ENCODE measurements around the gene ALDH1A1.

Gene ALDH1A1

GRCh38 chr9:72979405-72980100 lies 26.7 kb upstream of the ALDH1A1 start:
- DNase-seq (ENCODE audit: low spot score) = no peak

- no peak for DNase-seq (ENCODE audit: low spot score)
Measured at GRCh38 chr9:72978744-72979143, 25.9 kb upstream of the ALDH1A1 start.

GRCh38 chr9:72977670-72978069 lies 24.8 kb upstream of the ALDH1A1 start:
- no peak for DNase-seq (ENCODE audit: low spot score)

- DNase-seq (ENCODE audit: low spot score) = no peak
Measured at GRCh38 chr9:72974501-72974900, 21.6 kb upstream of the ALDH1A1 start.

GRCh38 chr9:72972636-72973035 lies 19.8 kb upstream of the ALDH1A1 start:
- DNase-seq (ENCODE audit: low spot score) = no peak

GRCh38 chr9:72971411-72971810 lies 18.6 kb upstream of the ALDH1A1 start:
- no peak for DNase-seq (ENCODE audit: low spot score)

- DNase-seq (ENCODE audit: low spot score) = no peak
Measured at GRCh38 chr9:72960446-72960845, 7.6 kb upstream of the ALDH1A1 start.

GRCh38 chr9:72958485-72959281 lies 5.8 kb upstream of the ALDH1A1 start:
- no peak for DNase-seq (ENCODE audit: low spot score)

- no peak for DNase-seq (ENCODE audit: low spot score)
Measured at GRCh38 chr9:72955571-72955970, 2.7 kb upstream of the ALDH1A1 start.

GRCh38 chr9:72955126-72955455 lies 2.2 kb upstream of the ALDH1A1 start:
- no peak for DNase-seq (ENCODE audit: low spot score)

GRCh38 chr9:72954431-72955125 lies 1.7 kb upstream of the ALDH1A1 start:
- DNase-seq (ENCODE audit: low spot score) = no peak

GRCh38 chr9:72952381-72952690 lies 517 bp downstream of the ALDH1A1 start:
- DNase-seq (ENCODE audit: low spot score) = no peak

GRCh38 chr9:72951520-72952380 lies 1.1 kb downstream of the ALDH1A1 start:
- DNase-seq (ENCODE audit: low spot score) = no peak

GRCh38 chr9:72950875-72951442 lies 1.9 kb downstream of the ALDH1A1 start:
- no peak for DNase-seq (ENCODE audit: low spot score)

GRCh38 chr9:72949918-72950325 lies 2.9 kb downstream of the ALDH1A1 start:
- no peak for DNase-seq (ENCODE audit: low spot score)

- DNase-seq (ENCODE audit: low spot score) = no peak
Measured at GRCh38 chr9:72949244-72949582, 3.6 kb downstream of the ALDH1A1 start.

GRCh38 chr9:72948575-72949243 lies 4.1 kb downstream of the ALDH1A1 start:
- DNase-seq (ENCODE audit: low spot score) = no peak

GRCh38 chr9:72947984-72948465 lies 4.8 kb downstream of the ALDH1A1 start:
- no peak for DNase-seq (ENCODE audit: low spot score)

- DNase-seq (ENCODE audit: low spot score) = no peak
Measured at GRCh38 chr9:72946821-72947220, 6.0 kb downstream of the ALDH1A1 start.

GRCh38 chr9:72946318-72946717 lies 6.5 kb downstream of the ALDH1A1 start:
- no peak for DNase-seq (ENCODE audit: low spot score)

- no peak for DNase-seq (ENCODE audit: low spot score)
Measured at GRCh38 chr9:72945391-72945790, 7.5 kb downstream of the ALDH1A1 start.
